ENCODE results near the gene NCKAP5.

The NCKAP5 gene

DNA sequence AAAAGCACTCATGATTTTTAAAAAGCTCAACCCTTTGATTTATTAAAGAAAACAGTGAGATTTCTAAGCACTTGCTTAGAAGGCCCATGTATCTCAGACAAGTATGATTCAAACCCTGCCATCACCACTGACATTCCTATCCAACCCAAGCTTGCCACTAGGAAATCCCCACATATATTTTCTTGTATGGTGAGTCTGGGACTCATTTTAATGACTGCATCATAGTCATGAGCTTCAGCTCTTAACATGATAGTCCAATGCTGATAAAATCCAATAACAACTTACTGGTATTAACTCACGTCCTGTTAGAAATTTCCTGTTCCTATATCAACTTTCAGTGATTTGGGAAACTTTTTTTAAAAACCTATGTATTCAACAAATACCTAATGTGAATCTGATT, 39.4 kb upstream of the NCKAP5 start:
- Histone ChIP-seq H4K20me1 (ENCODE audit: insufficient read depth, low read length) (no peaks in the 10 kb centered on the region), H3K4me3 (ENCODE audit: low read depth, low read length, poor library complexity, severe bottlenecking) (no peak overlapping the region), H3K4me1 (ENCODE audit: insufficient read depth, low read length, severe bottlenecking) (no peaks in the 10 kb centered on the region), H3K27ac (ENCODE audit: low read depth, low read length, poor library complexity, severe bottlenecking) (no peak overlapping the region), H3K9me3 (ENCODE audit: low read length) (no peaks in the 10 kb centered on the region), H3K36me3 (ENCODE audit: insufficient read depth, low read length) (no peaks in the 10 kb centered on the region), H3K9me2 (ENCODE audit: low read depth, low read length) (no peaks in the 10 kb centered on the region), H3K4me2 (ENCODE audit: low read length) (no peak overlapping the region), H2AFZ (ENCODE audit: low read length) (no peak overlapping the region), H3K27me3 (ENCODE audit: insufficient read depth, low read length) (no peaks in the 10 kb centered on the region), H3K9ac (ENCODE audit: low read length) (no peak overlapping the region), H3K79me2 (ENCODE audit: insufficient read depth, low read length) (no peaks in the 10 kb centered on the region), H3F3A (ENCODE audit: insufficient read depth, low read length) (no peaks in the 10 kb centered on the region)
- TF ChIP-seq EZH2 (IDR thresholded peaks at IDR 0.05; ENCODE audit: borderline replicate concordance, low read length): no peak
- TF ChIP-seq, protein P1, sequence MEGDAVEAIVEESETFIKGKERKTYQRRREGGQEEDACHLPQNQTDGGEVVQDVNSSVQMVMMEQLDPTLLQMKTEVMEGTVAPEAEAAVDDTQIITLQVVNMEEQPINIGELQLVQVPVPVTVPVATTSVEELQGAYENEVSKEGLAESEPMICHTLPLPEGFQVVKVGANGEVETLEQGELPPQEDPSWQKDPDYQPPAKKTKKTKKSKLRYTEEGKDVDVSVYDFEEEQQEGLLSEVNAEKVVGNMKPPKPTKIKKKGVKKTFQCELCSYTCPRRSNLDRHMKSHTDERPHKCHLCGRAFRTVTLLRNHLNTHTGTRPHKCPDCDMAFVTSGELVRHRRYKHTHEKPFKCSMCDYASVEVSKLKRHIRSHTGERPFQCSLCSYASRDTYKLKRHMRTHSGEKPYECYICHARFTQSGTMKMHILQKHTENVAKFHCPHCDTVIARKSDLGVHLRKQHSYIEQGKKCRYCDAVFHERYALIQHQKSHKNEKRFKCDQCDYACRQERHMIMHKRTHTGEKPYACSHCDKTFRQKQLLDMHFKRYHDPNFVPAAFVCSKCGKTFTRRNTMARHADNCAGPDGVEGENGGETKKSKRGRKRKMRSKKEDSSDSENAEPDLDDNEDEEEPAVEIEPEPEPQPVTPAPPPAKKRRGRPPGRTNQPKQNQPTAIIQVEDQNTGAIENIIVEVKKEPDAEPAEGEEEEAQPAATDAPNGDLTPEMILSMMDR (IDR thresholded peaks at IDR 0.05; ENCODE audit: low read length): no peak

GRCh38 chr2:133606616-133607015, 38.4 kb upstream of the NCKAP5 start:
- no peaks in the 10 kb centered on the region for H3K79me2 ChIP-seq (ENCODE audit: insufficient read depth, low read length)
- H3K4me3 ChIP-seq (ENCODE audit: low read depth, low read length, poor library complexity, severe bottlenecking): no peak overlapping the region
- no peak overlapping the region for H3K9ac ChIP-seq (ENCODE audit: low read length)
- H3K4me1 ChIP-seq (ENCODE audit: insufficient read depth, low read length, severe bottlenecking): no peaks in the 10 kb centered on the region
- TF ChIP-seq EZH2 (IDR thresholded peaks at IDR 0.05; ENCODE audit: borderline replicate concordance, low read length): no peak
- TF ChIP-seq, protein P1 (IDR thresholded peaks at IDR 0.05; ENCODE audit: low read length): no peak
- H3K9me3 ChIP-seq (ENCODE audit: low read length): no peaks in the 10 kb centered on the region
- no peaks in the 10 kb centered on the region for H3K36me3 ChIP-seq (ENCODE audit: insufficient read depth, low read length)
- H3F3A ChIP-seq (ENCODE audit: insufficient read depth, low read length): no peaks in the 10 kb centered on the region
- no peaks in the 10 kb centered on the region for H4K20me1 ChIP-seq (ENCODE audit: insufficient read depth, low read length)
- H3K9me2 ChIP-seq (ENCODE audit: low read depth, low read length): no peaks in the 10 kb centered on the region
- no peaks in the 10 kb centered on the region for H3K27me3 ChIP-seq (ENCODE audit: insufficient read depth, low read length)
- H3K4me2 ChIP-seq (ENCODE audit: low read length): no peak overlapping the region
- no peak overlapping the region for H2AFZ ChIP-seq (ENCODE audit: low read length)
- no peak overlapping the region for H3K27ac ChIP-seq (ENCODE audit: low read depth, low read length, poor library complexity, severe bottlenecking)

DNA sequence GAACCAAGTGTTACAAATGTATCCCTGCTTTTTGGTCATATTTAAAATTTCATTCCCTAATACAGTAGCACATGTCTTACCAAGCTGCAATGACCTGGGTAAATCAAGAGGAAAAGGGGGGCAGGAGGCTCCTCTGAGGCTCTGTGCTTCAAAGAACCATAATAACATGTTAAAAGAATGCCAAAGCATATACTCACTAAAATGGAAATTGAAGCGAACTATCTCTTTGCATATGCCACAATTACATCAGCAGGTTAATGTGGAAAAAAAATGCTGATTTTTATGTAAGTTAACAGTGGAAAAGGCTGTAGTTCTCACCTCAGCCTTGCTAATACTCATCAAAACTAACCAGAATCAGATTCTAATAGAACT, 37.5 kb upstream of the NCKAP5 start:
- Histone ChIP-seq H4K20me1 (ENCODE audit: insufficient read depth, low read length) (no peaks in the 10 kb centered on the region), H3K9ac (ENCODE audit: low read length) (no peak overlapping the region), H3K4me1 (ENCODE audit: insufficient read depth, low read length, severe bottlenecking) (no peaks in the 10 kb centered on the region)

More for the DNA sequence above, 37.5 kb upstream of the NCKAP5 start:
- no peak overlapping the region for H3K27ac ChIP-seq (ENCODE audit: low read depth, low read length, poor library complexity, severe bottlenecking)
- H3K79me2 ChIP-seq (ENCODE audit: insufficient read depth, low read length): no peaks in the 10 kb centered on the region
- H3F3A ChIP-seq (ENCODE audit: insufficient read depth, low read length): no peaks in the 10 kb centered on the region
- H3K36me3 ChIP-seq (ENCODE audit: insufficient read depth, low read length): no peaks in the 10 kb centered on the region
- H3K9me3 ChIP-seq (ENCODE audit: low read length): no peaks in the 10 kb centered on the region
- H2AFZ ChIP-seq (ENCODE audit: low read length): no peak overlapping the region
- H3K9me2 ChIP-seq (ENCODE audit: low read depth, low read length): no peaks in the 10 kb centered on the region
- no peak overlapping the region for H3K4me2 ChIP-seq (ENCODE audit: low read length)
- no peak overlapping the region for H3K4me3 ChIP-seq (ENCODE audit: low read depth, low read length, poor library complexity, severe bottlenecking)
- no peaks in the 10 kb centered on the region for H3K27me3 ChIP-seq (ENCODE audit: insufficient read depth, low read length)
- no peak for TF ChIP-seq EZH2 (IDR thresholded peaks at IDR 0.05; ENCODE audit: borderline replicate concordance, low read length)
- TF ChIP-seq, protein P1 (IDR thresholded peaks at IDR 0.05; ENCODE audit: low read length): no peak
